A673 (cell line): ENCODE results near the gene ATP5F1D. TPM values are rescaled to one million over a fixed set of nuclear protein-coding genes. Genes with fewer than 3 reads are reported as not detected.

Experiments
- BruUV-seq: library from RNA; stranded (reverse); fragments of 400-500 nt; replicated peaks from 2 replicates; lab custom pipeline; 2021; lab: Mats Ljungman, UMichigan
- CTCF ChIA-PET: fragments of 300-600 bp; sonication (Branson Sonifier 250); formaldehyde crosslinking; loops from one replicate; lab custom pipeline; 2022; ENCODE audit warnings: antibody characterized with exemption; lab: Charles Lee
- POLR2A ChIA-PET: fragments of 300-600 bp; sonication (Branson Sonifier 250); formaldehyde crosslinking; loops from one replicate; lab custom pipeline; 2022; ENCODE audit warnings: antibody characterized with exemption; ENCODE audit not compliant: low non-redundant PET; lab: Charles Lee
- DNase-seq: peaks from one replicate; pipeline ENCODE4 v3.0.0-alpha.2; 2015; ENCODE audit warnings: low spot score
- H3K27ac ChIP-seq: fragments of 200-600 bp; sonication (generic); 2 replicates; pipeline ENCODE4 v1.5.1; 2016; ENCODE audit warnings: mixed run types, low read depth, mild to moderate bottlenecking, mixed read lengths, antibody characterized with exemption, low read length; ENCODE audit not compliant: poor library complexity, severe bottlenecking
- H3K27me3 ChIP-seq: fragments of 200-600 bp; sonication (generic); replicated peaks from 2 replicates; pipeline ENCODE4 v1.6.1; 2017; ENCODE audit warnings: mixed run types, low read depth, mild to moderate bottlenecking, mixed read lengths, antibody characterized with exemption, low read length; ENCODE audit not compliant: insufficient read depth, poor library complexity
- H3K36me3 ChIP-seq: fragments of 200-600 bp; sonication (generic); 2 replicates; pipeline ENCODE4 v1.6.1; 2016; ENCODE audit warnings: mixed run types, mild to moderate bottlenecking, mixed read lengths, antibody characterized with exemption, low read length; ENCODE audit not compliant: insufficient read depth, poor library complexity, severe bottlenecking
- H3K4me1 ChIP-seq: fragments of 200-600 bp; sonication (generic); 2 replicates; pipeline ENCODE4 v1.6.1; 2017; ENCODE audit warnings: mixed run types, mild to moderate bottlenecking, mixed read lengths, antibody characterized with exemption, low read length; ENCODE audit not compliant: insufficient read depth, poor library complexity, severe bottlenecking
- H3K4me3 ChIP-seq: fragments of 200-600 bp; sonication (generic); 2 replicates; pipeline ENCODE4 v1.5.1; 2016; ENCODE audit warnings: low read depth, mixed run types, mild to moderate bottlenecking, mixed read lengths, low read length; ENCODE audit not compliant: poor library complexity, severe bottlenecking
- H3K9me3 ChIP-seq: fragments of 200-600 bp; sonication (generic); 2 replicates; pipeline ENCODE4 v1.6.1; 2016; ENCODE audit warnings: mixed run types, low read depth, mild to moderate bottlenecking, mixed read lengths, antibody characterized with exemption, low read length; ENCODE audit not compliant: poor library complexity, severe bottlenecking
- CTCF ChIP-seq: fragments of 300-800, 200-600 bp; sonication (generic); conservative IDR thresholded peaks from 2 replicates; pipeline ENCODE4 v1.5.1; 2017; ENCODE audit warnings: low read depth, mild to moderate bottlenecking, antibody characterized with exemption, low read length, moderate library complexity, mixed read lengths
- EZH2 ChIP-seq: fragments of 200-600 bp; sonication (generic); IDR thresholded peaks from 2 replicates; pipeline ENCODE4 v1.6.1; 2017; ENCODE audit warnings: borderline replicate concordance, low read depth, mild to moderate bottlenecking, mixed read lengths, antibody characterized with exemption, low read length; ENCODE audit not compliant: poor library complexity, severe bottlenecking
- intact Hi-C: fragments of 100-400 bp; cut with micrococcal nuclease; formaldehyde crosslinking; loops from one replicate; pipeline ENCODE4 v1.10.0; 2022; ENCODE audit not compliant: unreplicated experiment
- total RNA-seq: library from RNA; stranded (reverse); gene quantifications from 2 replicates; pipeline ENCODE4 v1.2.3, GENCODE V29; 2021

Gene ATP5F1D
- total RNA-seq, 1 experiment from 2014 or later: 237 TPM

DNA sequence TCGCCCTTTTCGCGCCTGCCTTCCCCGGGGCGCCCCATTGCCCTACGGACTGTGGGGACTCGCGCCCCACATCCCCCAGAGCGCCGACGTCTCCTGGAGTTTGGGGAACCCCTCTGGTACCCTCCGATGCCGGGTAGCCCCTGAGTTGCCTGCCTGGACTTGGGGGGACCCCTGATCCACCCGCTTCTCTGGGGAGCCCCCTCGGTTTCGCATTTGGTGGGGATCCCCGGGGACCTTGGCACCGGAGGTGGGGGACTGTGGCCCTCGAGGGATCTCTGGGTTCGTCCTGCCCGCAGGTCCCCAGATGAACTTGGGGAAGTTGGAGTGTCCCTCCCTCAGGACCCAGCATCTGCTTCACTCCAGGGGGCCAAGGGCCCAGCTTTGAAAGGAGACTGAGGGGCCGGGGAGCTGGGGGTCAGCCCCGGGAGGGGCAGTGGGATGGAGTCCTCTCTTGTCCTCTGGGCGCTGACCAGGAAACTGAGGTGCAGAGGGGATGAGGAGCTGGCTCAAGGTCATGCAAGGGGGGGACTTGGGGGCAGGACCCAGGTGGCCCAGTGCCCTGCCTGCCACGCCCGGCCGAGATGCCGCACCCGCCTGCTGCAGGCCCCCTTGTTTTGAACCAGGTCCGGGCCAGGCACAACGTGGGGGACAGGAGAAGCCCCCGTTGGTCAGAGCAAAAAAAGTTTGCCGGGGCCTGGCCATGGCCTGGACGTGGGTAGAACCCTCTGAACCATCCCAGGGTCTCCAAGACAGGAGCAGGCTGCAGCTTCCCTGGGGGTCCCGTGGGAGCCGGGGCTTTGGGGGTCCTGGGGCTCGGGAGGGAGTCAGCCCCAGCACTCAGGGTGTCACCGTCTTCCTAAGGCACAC lies 45.2 kb downstream of the ATP5F1D start:
- Histone ChIP-seq H3K9me3 (no peaks in the 10 kb centered on the region), H3K4me3 (peak overlapping the region; percentile 41), H3K27me3 (peaks cover 33% of the 10 kb centered on the region), H3K36me3 (no peaks in the 10 kb centered on the region), H3K4me1 (peaks cover 12% of the 10 kb centered on the region), H3K27ac (no peak overlapping the region)
- ChIA-PET POLR2A (no interaction called here), CTCF (no interaction called here)
- no peak for TF ChIP-seq CTCF
- TF ChIP-seq EZH2: no peak
- intact Hi-C loops: no loop called here
- BruUV-seq: no TSS peak
- no peak for DNase-seq

DNA sequence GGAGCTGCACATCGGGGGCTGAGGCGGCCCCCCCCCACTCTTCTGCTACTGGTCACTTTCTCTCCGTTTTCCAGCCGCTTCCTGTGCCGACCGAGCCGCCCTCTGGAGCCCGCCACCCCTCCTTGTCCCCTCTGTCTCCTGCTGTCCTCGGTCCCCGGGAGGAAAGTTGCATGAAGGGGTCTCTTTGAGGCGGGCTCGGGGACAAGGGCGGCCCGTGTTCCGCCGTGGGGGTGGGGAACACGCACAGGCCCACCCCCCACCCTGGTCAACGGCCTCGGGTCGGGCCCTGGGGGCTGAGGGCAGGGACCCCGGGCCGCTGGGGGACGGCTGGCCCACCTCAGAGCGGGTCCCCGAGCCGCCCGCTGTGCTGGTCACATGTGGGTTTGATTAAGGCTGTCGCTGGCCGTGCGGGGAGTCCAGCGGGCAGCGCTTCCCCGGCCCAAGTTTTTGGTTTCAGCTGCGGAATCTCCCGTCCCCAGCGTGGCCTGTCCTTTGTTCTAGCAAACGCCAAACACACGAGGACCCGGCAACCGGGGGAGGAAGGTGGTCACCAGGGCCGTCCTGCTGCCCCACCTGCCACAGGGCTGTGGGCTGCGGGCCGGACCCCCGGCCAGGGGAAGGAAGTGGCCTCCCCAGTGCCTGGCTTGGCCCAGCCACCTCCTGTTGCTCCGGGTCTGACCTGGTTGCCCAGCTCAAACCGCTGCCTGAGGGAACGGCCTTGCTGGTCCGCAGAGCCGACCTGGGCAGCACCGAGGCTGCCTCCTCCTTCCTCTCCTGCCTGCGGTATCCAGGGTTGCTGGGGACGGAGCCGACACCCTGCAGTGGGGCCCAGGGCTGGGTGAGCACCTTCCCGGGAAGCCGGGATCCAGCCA lies 46.0 kb downstream of the ATP5F1D start:
- ChIA-PET POLR2A (no interaction called here), CTCF (no interaction called here)
- Histone ChIP-seq H3K27me3 (peaks cover 33% of the 10 kb centered on the region), H3K36me3 (no peaks in the 10 kb centered on the region), H3K27ac (no peak overlapping the region), H3K4me1 (peaks cover 18% of the 10 kb centered on the region), H3K4me3 (no peak overlapping the region), H3K9me3 (no peaks in the 10 kb centered on the region)
- TF ChIP-seq EZH2 (no peak), CTCF (no peak)
- intact Hi-C loops: no loop called here
- DNase-seq: no peak
- no TSS peak for BruUV-seq

GRCh38 chr19:1288226-1288612 lies 46.7 kb downstream of the ATP5F1D start:
- ChIA-PET POLR2A (no interaction called here), CTCF (no interaction called here)
- intact Hi-C loops: no loop called here
- H3K27me3 ChIP-seq: peaks cover 33% of the 10 kb centered on the region
- no peak overlapping the region for H3K4me3 ChIP-seq
- TF ChIP-seq CTCF: no peak
- no peak overlapping the region for H3K27ac ChIP-seq
- DNase-seq: no peak
- no TSS peak for BruUV-seq
- no peaks in the 10 kb centered on the region for H3K9me3 ChIP-seq
- H3K4me1 ChIP-seq: peaks cover 18% of the 10 kb centered on the region
- no peaks in the 10 kb centered on the region for H3K36me3 ChIP-seq
